ACHN (cell line): Measurements from ENCODE around the gene NFKB2.
A peak's percentile ranks its signal among the peaks of the same experiment; 100 is the strongest.

Experiments
- DNase-seq: peaks from one replicate; pipeline ENCODE4 v3.0.0-alpha.2; 2015
- in situ Hi-C: cut with HindIII; loops from 2 replicates; pipeline ENCODE4 v1.10.0; 2017; ENCODE audit warnings: low sequenced_read_pairs, low pct_ligation_motif_present, low pct_unique_long_range_greater_than_20kb

NFKB2 gene

GRCh38 chr10:102395400-102396316, at the start of gene NFKB2:
Gene NFKB2, plus strand, starts transcription at chr10:102395705. Its CDS starts 255 bp downstream, at chr10:102395960.
- DNase-seq = peak; percentile 89
- in situ Hi-C loops = no loop called here

GRCh38 chr10:102347236-102347828, 48.2 kb upstream of the NFKB2 start:
- in situ Hi-C loops = no loop called here
- peak; percentile 81 for DNase-seq

- in situ Hi-C loops = loop anchor here (10.0 kb wide), 1 partner anchor 127 kb away; the partner anchor contains the start of gene ELOVL3
- peak; percentile 74 for DNase-seq
Observed at GRCh38 chr10:102352066-102352715, 43.3 kb upstream of the NFKB2 start.

- no peak for DNase-seq
- in situ Hi-C loops = loop anchor here (10.0 kb wide), 1 partner anchor 130 kb away; the partner anchor contains the start of gene ELOVL3
Observed at GRCh38 chr10:102354451-102354850, 41.1 kb upstream of the NFKB2 start.

- no peak for DNase-seq
- in situ Hi-C loops = loop anchor here (10.0 kb wide), 1 partner anchor 134 kb away; the partner anchor contains the start of gene ELOVL3
Observed at GRCh38 chr10:102358712-102359382, 36.7 kb upstream of the NFKB2 start.

GRCh38 chr10:102367441-102367840, 28.1 kb upstream of the NFKB2 start:
- in situ Hi-C loops = no loop called here

GRCh38 chr10:102368077-102368476, 27.4 kb upstream of the NFKB2 start:
- DNase-seq = peak; percentile 41
- in situ Hi-C loops = no loop called here

More at GRCh38 chr10:102367441-102367840, 28.1 kb upstream of the NFKB2 start:
- no peak for DNase-seq

GRCh38 chr10:102371295-102371694, 24.2 kb upstream of the NFKB2 start:
- in situ Hi-C loops = no loop called here
- no peak for DNase-seq

- in situ Hi-C loops = no loop called here
Observed at GRCh38 chr10:102375250-102375649, 20.3 kb upstream of the NFKB2 start.

GRCh38 chr10:102375867-102376266, 19.6 kb upstream of the NFKB2 start:
- in situ Hi-C loops = no loop called here
- no peak for DNase-seq

More at GRCh38 chr10:102375250-102375649, 20.3 kb upstream of the NFKB2 start:
- DNase-seq = no peak

GRCh38 chr10:102376901-102377300, 18.6 kb upstream of the NFKB2 start:
- in situ Hi-C loops = no loop called here

GRCh38 chr10:102379383-102379782, 16.1 kb upstream of the NFKB2 start:
- DNase-seq = no peak
- in situ Hi-C loops = no loop called here

More at GRCh38 chr10:102376901-102377300, 18.6 kb upstream of the NFKB2 start:
- no peak for DNase-seq

- in situ Hi-C loops = no loop called here
- no peak for DNase-seq
Observed at GRCh38 chr10:102381983-102382382, 13.5 kb upstream of the NFKB2 start.

GRCh38 chr10:102382871-102383270, 12.6 kb upstream of the NFKB2 start:
- in situ Hi-C loops = no loop called here
- no peak for DNase-seq

GRCh38 chr10:102384053-102384452, 11.5 kb upstream of the NFKB2 start:
- in situ Hi-C loops = no loop called here
- DNase-seq = no peak

GRCh38 chr10:102384606-102385429, 10.7 kb upstream of the NFKB2 start:
- no peak for DNase-seq
- in situ Hi-C loops = no loop called here

- DNase-seq = no peak
- in situ Hi-C loops = no loop called here
Observed at GRCh38 chr10:102389894-102390293, 5.6 kb upstream of the NFKB2 start.

GRCh38 chr10:102392306-102392705, 3.2 kb upstream of the NFKB2 start:
- DNase-seq = no peak
- in situ Hi-C loops = no loop called here
